ENCODE data around the gene INPPL1. TPM values are rescaled to one million over a fixed set of nuclear protein-coding genes. Genes with fewer than 3 reads are reported as not detected.

The INPPL1 gene
- total RNA-seq, 2 experiments from 2014 or later, result 103 to 195 TPM

GRCh38 chr11:72253392-72253791 lies 28.8 kb downstream of the INPPL1 start:
- no peak overlapping the region for H3K4me3 ChIP-seq (ENCODE audit: low read depth, low read length, poor library complexity, severe bottlenecking)
- TF ChIP-seq EZH2phosphoT487 (IDR thresholded peaks at IDR 0.05; ENCODE audit: borderline replicate concordance, low read depth, low read length), result no peak
- TF ChIP-seq CTCF (conservative IDR thresholded peaks at IDR 0.05; ENCODE audit: low read length), result no peak
- no peak overlapping the region for H3K27ac ChIP-seq (ENCODE audit: low read depth, low read length, poor library complexity, severe bottlenecking)
- POLR2A ChIA-PET, result no interaction called here
- no peak overlapping the region for H3K4me2 ChIP-seq (ENCODE audit: low read length)
- no peak for DNase-seq (ENCODE audit: low spot score)
- H3K9me3 ChIP-seq (ENCODE audit: low read length), result no peaks in the 10 kb centered on the region
- no peaks in the 10 kb centered on the region for H3K4me1 ChIP-seq (ENCODE audit: insufficient read depth, low read length, poor library complexity, severe bottlenecking)
- intact Hi-C loops (cut with micrococcal nuclease; ENCODE audit: unreplicated experiment), result no loop called here
- no peak overlapping the region for H2AFZ ChIP-seq (ENCODE audit: low read length)
- BruUV-seq (replicated peaks), result no TSS peak
- CTCF ChIA-PET (ENCODE audit: unreplicated experiment), result no interaction called here
- H3K9me2 ChIP-seq (ENCODE audit: insufficient read depth, low read length), result no peaks in the 10 kb centered on the region
- H3K36me3 ChIP-seq (ENCODE audit: insufficient read depth, low read length), result no peaks in the 10 kb centered on the region
- no peaks in the 10 kb centered on the region for H4K20me1 ChIP-seq (ENCODE audit: insufficient read depth, low read length)
- no peaks in the 10 kb centered on the region for H3K79me2 ChIP-seq (ENCODE audit: insufficient read depth, low read depth, low read length)

GRCh38 chr11:72254299-72254993 lies 29.9 kb downstream of the INPPL1 start:
- H2AFZ ChIP-seq (ENCODE audit: low read length), result no peak overlapping the region
- no peak overlapping the region for H3K4me3 ChIP-seq (ENCODE audit: low read depth, low read length, poor library complexity, severe bottlenecking)
- CTCF ChIA-PET (ENCODE audit: unreplicated experiment), result no interaction called here
- H3K4me2 ChIP-seq (ENCODE audit: low read length), result no peak overlapping the region
- H3K9me2 ChIP-seq (ENCODE audit: insufficient read depth, low read length), result no peaks in the 10 kb centered on the region
- no peaks in the 10 kb centered on the region for H3K9me3 ChIP-seq (ENCODE audit: low read length)
- intact Hi-C loops (cut with micrococcal nuclease; ENCODE audit: unreplicated experiment), result no loop called here
- POLR2A ChIA-PET, result interaction anchor here (0.9 kb wide), 1 partner anchor 412 kb away, joined by 3 read pairs; no protein-coding TSS in a partner anchor
- no peaks in the 10 kb centered on the region for H3K79me2 ChIP-seq (ENCODE audit: insufficient read depth, low read depth, low read length)
- no peaks in the 10 kb centered on the region for H3K4me1 ChIP-seq (ENCODE audit: insufficient read depth, low read length, poor library complexity, severe bottlenecking)
- no peak for DNase-seq (ENCODE audit: low spot score)
- no peak overlapping the region for H3K27ac ChIP-seq (ENCODE audit: low read depth, low read length, poor library complexity, severe bottlenecking)
- no peaks in the 10 kb centered on the region for H4K20me1 ChIP-seq (ENCODE audit: insufficient read depth, low read length)
- TF ChIP-seq EZH2phosphoT487 (IDR thresholded peaks at IDR 0.05; ENCODE audit: borderline replicate concordance, low read depth, low read length) (no peak), CTCF (conservative IDR thresholded peaks at IDR 0.05; ENCODE audit: low read length) (no peak)
- BruUV-seq (replicated peaks), result no TSS peak
- no peaks in the 10 kb centered on the region for H3K36me3 ChIP-seq (ENCODE audit: insufficient read depth, low read length)

- ChIA-PET CTCF (ENCODE audit: unreplicated experiment) (no interaction called here), POLR2A (no interaction called here)
- BruUV-seq (replicated peaks), result no TSS peak
Observed at GRCh38 chr11:72257570-72257969, 33.0 kb downstream of the INPPL1 start.

More at GRCh38 chr11:72257570-72257969, 33.0 kb downstream of the INPPL1 start:
- TF ChIP-seq EZH2phosphoT487 (IDR thresholded peaks at IDR 0.05; ENCODE audit: borderline replicate concordance, low read depth, low read length) (no peak), CTCF (conservative IDR thresholded peaks at IDR 0.05; ENCODE audit: low read length) (no peak)
- H3K79me2 ChIP-seq (ENCODE audit: insufficient read depth, low read depth, low read length), result no peaks in the 10 kb centered on the region
- H3K9me2 ChIP-seq (ENCODE audit: insufficient read depth, low read length), result no peaks in the 10 kb centered on the region
- no peak overlapping the region for H3K27ac ChIP-seq (ENCODE audit: low read depth, low read length, poor library complexity, severe bottlenecking)
- H4K20me1 ChIP-seq (ENCODE audit: insufficient read depth, low read length), result no peaks in the 10 kb centered on the region
- DNase-seq (ENCODE audit: low spot score), result no peak
- no peaks in the 10 kb centered on the region for H3K36me3 ChIP-seq (ENCODE audit: insufficient read depth, low read length)
- H3K4me2 ChIP-seq (ENCODE audit: low read length), result no peak overlapping the region
- no peaks in the 10 kb centered on the region for H3K4me1 ChIP-seq (ENCODE audit: insufficient read depth, low read length, poor library complexity, severe bottlenecking)
- H3K9me3 ChIP-seq (ENCODE audit: low read length), result no peaks in the 10 kb centered on the region
- H3K4me3 ChIP-seq (ENCODE audit: low read depth, low read length, poor library complexity, severe bottlenecking), result no peak overlapping the region
- H2AFZ ChIP-seq (ENCODE audit: low read length), result no peak overlapping the region
- intact Hi-C loops (cut with micrococcal nuclease; ENCODE audit: unreplicated experiment), result no loop called here
